Measurements from ENCODE around the gene CCDC82.

Gene CCDC82

DNA sequence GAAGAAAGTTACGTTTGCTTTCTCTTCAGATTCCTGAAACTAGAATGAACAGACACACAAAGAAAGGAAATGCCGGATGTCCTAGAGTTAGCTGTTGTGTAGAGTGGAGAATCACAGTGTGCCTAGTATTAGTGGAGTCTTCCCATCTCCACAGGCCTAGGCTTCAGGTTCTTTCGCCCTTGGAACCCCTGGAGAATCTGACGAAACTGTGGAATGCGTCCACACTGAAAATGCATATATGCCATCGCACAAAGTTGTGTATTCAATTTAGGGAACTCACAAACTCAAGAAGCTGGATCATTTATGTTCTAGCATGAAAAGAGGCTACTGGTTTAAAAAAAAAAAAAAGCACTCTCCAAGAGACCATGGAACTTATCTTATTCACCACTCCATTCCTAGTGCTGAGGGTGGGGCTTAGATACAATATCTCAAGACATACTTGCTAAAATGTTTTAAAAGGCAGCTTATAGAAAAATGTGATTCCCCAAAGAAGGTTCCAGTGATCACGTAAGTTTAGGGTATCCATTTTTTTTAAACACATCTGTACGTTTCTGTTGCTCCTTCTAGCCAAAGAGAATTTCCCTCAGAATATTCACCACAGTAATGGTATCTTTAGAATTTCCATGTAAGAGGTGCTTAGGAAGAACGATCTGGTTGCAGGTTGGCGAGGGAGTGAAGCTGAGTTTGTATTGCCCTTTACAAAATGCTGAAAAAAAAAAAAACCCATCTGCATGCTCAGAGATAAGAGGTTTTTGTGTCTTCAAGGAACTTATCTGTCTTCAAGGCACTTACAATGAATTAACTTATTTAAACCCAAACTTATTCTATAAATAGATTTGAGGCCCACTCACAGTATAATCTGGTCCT lies 66.7 kb downstream of the CCDC82 start:
- Histone ChIP-seq H3K4me3 (ENCODE audit: low read length) (no peak overlapping the region), H3K9ac (ENCODE audit: low read depth, low read length) (no peak overlapping the region), H3K9me3 (ENCODE audit: insufficient read depth, low read depth, low read length) (no peaks in the 10 kb centered on the region), H3K36me3 (ENCODE audit: insufficient read depth, low read depth, low read length) (no peaks in the 10 kb centered on the region), H3K27me3 (ENCODE audit: insufficient read depth, low read length) (no peaks in the 10 kb centered on the region), H3K27ac (ENCODE audit: low read length) (no peak overlapping the region), H3K4me1 (ENCODE audit: insufficient read depth, low read length) (peaks cover 18% of the 10 kb centered on the region)

DNA sequence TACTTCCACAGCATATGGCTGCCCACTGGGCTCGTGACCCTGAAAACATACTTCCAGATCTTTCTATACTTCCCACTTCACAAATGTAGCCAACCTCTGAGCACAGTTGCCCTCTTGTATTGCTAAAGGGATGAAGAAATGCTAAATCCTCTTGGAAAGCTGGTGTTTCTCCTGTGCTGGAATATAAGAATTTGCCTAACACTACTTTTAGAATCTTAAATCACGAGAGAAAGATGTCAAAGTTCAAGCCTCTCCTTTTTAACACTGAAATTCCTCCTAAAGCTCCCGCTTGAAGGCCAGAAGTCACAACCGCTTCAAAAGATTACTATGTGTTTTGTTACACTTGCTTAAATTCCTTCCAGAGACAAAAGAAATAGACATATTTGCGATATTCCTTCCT lies 68.6 kb downstream of the CCDC82 start:
- Histone ChIP-seq H3K27ac (ENCODE audit: low read length) (no peak overlapping the region), H3K4me1 (ENCODE audit: insufficient read depth, low read length) (peaks cover 30% of the 10 kb centered on the region), H3K9me3 (ENCODE audit: insufficient read depth, low read depth, low read length) (no peaks in the 10 kb centered on the region), H3K4me3 (ENCODE audit: low read length) (no peak overlapping the region), H3K36me3 (ENCODE audit: insufficient read depth, low read depth, low read length) (no peaks in the 10 kb centered on the region), H3K9ac (ENCODE audit: low read depth, low read length) (no peak overlapping the region), H3K27me3 (ENCODE audit: insufficient read depth, low read length) (no peaks in the 10 kb centered on the region)

DNA sequence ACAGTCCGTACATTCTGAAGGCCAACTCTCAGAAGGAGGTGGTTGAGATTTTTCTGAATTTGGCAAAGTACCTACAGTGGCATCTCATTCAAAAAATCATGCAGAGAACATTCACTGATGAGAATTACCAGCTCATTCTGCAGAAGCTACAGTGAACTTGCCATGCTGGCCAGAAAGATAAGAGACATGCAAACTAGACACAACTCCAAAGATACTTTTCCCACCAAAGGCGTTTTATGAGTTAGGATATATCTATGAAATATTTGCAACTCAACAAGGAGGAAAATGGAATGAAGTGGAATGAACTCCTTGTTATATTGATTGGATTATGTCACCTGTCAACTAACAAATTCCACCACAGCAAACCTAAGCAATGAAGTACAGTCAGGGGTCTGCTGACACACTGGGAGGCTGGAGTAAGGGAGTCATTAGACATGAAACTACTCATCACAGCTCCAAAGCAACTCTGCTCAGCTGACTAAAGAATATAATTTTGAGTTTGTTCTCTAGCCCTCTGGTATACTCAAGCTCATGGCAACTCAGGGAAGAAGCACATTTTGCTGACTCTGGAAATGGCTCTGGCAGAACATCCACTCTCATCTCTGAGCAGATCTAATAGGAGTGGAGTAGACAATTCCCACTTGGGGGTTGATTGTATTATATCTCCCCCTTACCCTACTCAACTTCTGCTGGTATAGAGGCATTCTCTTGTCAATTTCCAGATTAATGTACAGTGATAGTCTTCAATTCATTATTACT lies 69.6 kb downstream of the CCDC82 start:
- Histone ChIP-seq H3K4me3 (ENCODE audit: low read length) (no peak overlapping the region), H3K27me3 (ENCODE audit: insufficient read depth, low read length) (no peaks in the 10 kb centered on the region), H3K27ac (ENCODE audit: low read length) (no peak overlapping the region), H3K9ac (ENCODE audit: low read depth, low read length) (no peak overlapping the region), H3K36me3 (ENCODE audit: insufficient read depth, low read depth, low read length) (no peaks in the 10 kb centered on the region), H3K4me1 (ENCODE audit: insufficient read depth, low read length) (peaks cover 21% of the 10 kb centered on the region), H3K9me3 (ENCODE audit: insufficient read depth, low read depth, low read length) (no peaks in the 10 kb centered on the region)

DNA sequence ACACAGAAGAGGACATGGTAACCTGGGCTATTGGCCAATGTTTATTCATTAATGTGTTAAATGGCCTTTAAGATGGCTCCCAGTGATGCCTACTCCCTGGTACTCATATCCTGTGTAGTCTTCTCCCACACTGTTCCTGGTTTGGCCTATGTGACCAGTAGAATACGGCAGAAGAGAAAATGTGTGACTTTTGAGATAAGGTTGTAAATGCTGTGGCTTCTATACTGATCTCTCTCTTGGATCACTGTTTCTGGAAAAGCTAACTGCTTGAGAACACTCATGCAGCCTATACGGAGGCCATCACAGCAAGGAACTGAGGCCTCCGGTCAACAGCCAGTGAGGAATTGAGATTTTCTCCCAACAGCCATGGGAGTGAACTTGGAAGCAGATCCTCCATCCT lies 70.9 kb downstream of the CCDC82 start:
- H3K27ac ChIP-seq (ENCODE audit: low read length), result no peak overlapping the region

DNA sequence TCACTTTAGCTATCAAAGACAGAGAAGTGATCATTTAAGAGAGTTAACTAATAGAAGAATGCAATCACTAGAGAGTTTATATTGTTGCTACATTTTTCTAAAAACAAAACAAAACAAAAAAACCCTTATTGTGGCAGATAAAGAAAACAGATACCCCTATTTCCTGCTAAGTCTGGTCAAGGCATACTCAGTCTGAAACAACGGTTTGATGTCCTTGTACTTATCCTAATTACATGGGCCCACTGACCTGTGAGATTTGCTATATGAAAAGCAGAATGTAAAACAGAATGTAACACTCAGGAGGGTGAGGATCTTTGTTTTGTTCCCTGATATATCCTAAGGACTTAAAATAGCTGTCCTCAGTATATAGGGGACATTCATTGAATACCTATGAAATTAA lies 71.3 kb downstream of the CCDC82 start:
- no peak overlapping the region for H3K27ac ChIP-seq (ENCODE audit: low read length)
- H3K36me3 ChIP-seq (ENCODE audit: insufficient read depth, low read depth, low read length), result no peaks in the 10 kb centered on the region
- H3K4me3 ChIP-seq (ENCODE audit: low read length), result no peak overlapping the region
- H3K27me3 ChIP-seq (ENCODE audit: insufficient read depth, low read length), result no peaks in the 10 kb centered on the region
- no peak overlapping the region for H3K9ac ChIP-seq (ENCODE audit: low read depth, low read length)
- H3K4me1 ChIP-seq (ENCODE audit: insufficient read depth, low read length), result peaks cover 24% of the 10 kb centered on the region
- H3K9me3 ChIP-seq (ENCODE audit: insufficient read depth, low read depth, low read length), result no peaks in the 10 kb centered on the region

More for the DNA sequence above, 70.9 kb downstream of the CCDC82 start:
- Histone ChIP-seq H3K27me3 (ENCODE audit: insufficient read depth, low read length) (no peaks in the 10 kb centered on the region), H3K4me3 (ENCODE audit: low read length) (no peak overlapping the region), H3K36me3 (ENCODE audit: insufficient read depth, low read depth, low read length) (no peaks in the 10 kb centered on the region), H3K9ac (ENCODE audit: low read depth, low read length) (no peak overlapping the region), H3K9me3 (ENCODE audit: insufficient read depth, low read depth, low read length) (no peaks in the 10 kb centered on the region), H3K4me1 (ENCODE audit: insufficient read depth, low read length) (peaks cover 22% of the 10 kb centered on the region)

DNA sequence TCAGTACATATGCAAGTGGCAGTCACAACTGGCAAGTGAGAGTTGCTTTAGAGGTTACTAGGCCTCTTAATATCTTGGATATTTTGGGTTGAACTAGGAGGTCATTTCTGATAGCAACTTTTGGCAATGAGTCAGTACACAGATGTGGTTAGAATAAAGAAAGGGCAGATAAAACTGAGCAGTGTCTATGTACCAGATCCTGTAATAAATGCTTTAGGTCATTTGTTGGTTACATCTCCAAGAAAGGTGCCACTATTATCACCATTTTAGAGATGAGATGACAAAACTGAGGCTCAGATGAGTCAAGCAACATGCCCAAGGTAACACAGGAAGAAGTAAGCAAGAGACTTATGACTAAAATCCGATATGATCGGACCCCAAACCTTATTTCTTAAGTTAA lies 71.7 kb downstream of the CCDC82 start:
- Histone ChIP-seq H3K36me3 (ENCODE audit: insufficient read depth, low read depth, low read length) (no peaks in the 10 kb centered on the region), H3K27me3 (ENCODE audit: insufficient read depth, low read length) (no peaks in the 10 kb centered on the region), H3K27ac (ENCODE audit: low read length) (no peak overlapping the region), H3K9ac (ENCODE audit: low read depth, low read length) (no peak overlapping the region), H3K4me1 (ENCODE audit: insufficient read depth, low read length) (peaks cover 26% of the 10 kb centered on the region), H3K4me3 (ENCODE audit: low read length) (no peak overlapping the region), H3K9me3 (ENCODE audit: insufficient read depth, low read depth, low read length) (no peaks in the 10 kb centered on the region)

DNA sequence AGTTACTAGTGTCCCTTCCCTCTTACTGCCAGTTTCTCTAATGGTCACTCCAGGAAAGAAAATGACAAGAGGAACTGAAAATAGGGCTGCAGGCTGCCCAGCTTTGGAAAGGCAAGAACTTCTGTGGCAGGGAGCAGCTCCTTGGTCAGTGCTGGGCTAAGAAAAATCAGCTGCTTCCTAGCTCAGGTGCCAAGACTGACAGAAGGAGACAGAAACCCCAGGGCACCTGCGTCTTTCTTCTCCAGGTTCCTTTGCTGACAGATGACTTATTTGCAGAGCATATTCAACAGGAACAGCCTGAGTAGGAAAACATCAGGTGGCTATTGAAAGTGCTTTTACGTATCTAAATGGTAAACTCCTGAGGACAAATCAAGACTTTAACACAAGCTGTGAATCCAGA lies 72.1 kb downstream of the CCDC82 start:
- H3K9ac ChIP-seq (ENCODE audit: low read depth, low read length), result no peak overlapping the region
- no peaks in the 10 kb centered on the region for H3K27me3 ChIP-seq (ENCODE audit: insufficient read depth, low read length)
- no peaks in the 10 kb centered on the region for H3K9me3 ChIP-seq (ENCODE audit: insufficient read depth, low read depth, low read length)
- H3K36me3 ChIP-seq (ENCODE audit: insufficient read depth, low read depth, low read length), result no peaks in the 10 kb centered on the region
- H3K4me1 ChIP-seq (ENCODE audit: insufficient read depth, low read length), result peaks cover 26% of the 10 kb centered on the region
- no peak overlapping the region for H3K27ac ChIP-seq (ENCODE audit: low read length)
- H3K4me3 ChIP-seq (ENCODE audit: low read length), result no peak overlapping the region

DNA sequence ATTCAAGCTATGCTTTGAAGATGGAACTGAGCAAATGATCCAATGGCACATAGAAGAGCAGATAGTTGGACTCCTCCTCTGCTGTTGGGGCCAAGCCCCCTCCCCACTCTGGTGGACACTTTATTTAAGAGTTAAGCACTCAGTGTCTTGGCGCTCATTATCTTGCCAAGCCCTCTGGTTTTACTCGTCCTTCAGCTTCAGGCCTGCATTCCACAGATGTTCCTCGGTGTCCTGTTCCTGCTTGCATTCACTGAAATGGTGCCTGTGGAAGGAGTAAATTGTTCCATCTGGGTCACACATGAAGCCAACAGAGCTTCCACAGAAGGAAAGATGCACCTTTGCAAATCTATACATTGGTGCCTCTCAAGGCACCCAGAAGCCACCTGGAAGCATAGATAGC lies 72.8 kb downstream of the CCDC82 start:
- no peaks in the 10 kb centered on the region for H3K27me3 ChIP-seq (ENCODE audit: insufficient read depth, low read length)

DNA sequence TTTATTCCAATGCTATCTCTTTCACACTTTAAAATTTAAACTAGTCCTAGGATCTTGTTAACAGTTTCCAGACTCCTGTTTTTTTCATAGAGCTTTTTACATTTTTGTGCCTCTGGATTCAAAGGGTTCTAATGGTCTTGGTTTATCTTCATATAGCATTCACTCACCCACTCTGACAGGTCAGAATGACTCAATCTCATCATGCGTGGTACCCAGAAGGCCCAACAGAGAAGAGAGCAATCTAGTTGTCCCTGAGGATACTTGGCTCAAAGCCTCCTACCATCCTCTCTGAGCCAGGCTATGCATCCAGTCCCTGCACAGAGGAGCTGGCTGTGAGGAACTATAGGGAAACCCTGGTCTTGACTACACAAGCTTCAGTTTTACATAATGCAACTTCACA lies 74.2 kb downstream of the CCDC82 start:
- no peak overlapping the region for H3K4me3 ChIP-seq (ENCODE audit: low read length)
- peaks cover 26% of the 10 kb centered on the region for H3K4me1 ChIP-seq (ENCODE audit: insufficient read depth, low read length)
- H3K9ac ChIP-seq (ENCODE audit: low read depth, low read length), result no peak overlapping the region
- no peaks in the 10 kb centered on the region for H3K27me3 ChIP-seq (ENCODE audit: insufficient read depth, low read length)
- no peak overlapping the region for H3K27ac ChIP-seq (ENCODE audit: low read length)
- no peaks in the 10 kb centered on the region for H3K9me3 ChIP-seq (ENCODE audit: insufficient read depth, low read depth, low read length)
- no peaks in the 10 kb centered on the region for H3K36me3 ChIP-seq (ENCODE audit: insufficient read depth, low read depth, low read length)

More for the DNA sequence above, 72.8 kb downstream of the CCDC82 start:
- no peaks in the 10 kb centered on the region for H3K36me3 ChIP-seq (ENCODE audit: insufficient read depth, low read depth, low read length)
- no peaks in the 10 kb centered on the region for H3K9me3 ChIP-seq (ENCODE audit: insufficient read depth, low read depth, low read length)
- no peak overlapping the region for H3K4me3 ChIP-seq (ENCODE audit: low read length)
- H3K27ac ChIP-seq (ENCODE audit: low read length), result no peak overlapping the region
- H3K4me1 ChIP-seq (ENCODE audit: insufficient read depth, low read length), result peaks cover 26% of the 10 kb centered on the region
- no peak overlapping the region for H3K9ac ChIP-seq (ENCODE audit: low read depth, low read length)

DNA sequence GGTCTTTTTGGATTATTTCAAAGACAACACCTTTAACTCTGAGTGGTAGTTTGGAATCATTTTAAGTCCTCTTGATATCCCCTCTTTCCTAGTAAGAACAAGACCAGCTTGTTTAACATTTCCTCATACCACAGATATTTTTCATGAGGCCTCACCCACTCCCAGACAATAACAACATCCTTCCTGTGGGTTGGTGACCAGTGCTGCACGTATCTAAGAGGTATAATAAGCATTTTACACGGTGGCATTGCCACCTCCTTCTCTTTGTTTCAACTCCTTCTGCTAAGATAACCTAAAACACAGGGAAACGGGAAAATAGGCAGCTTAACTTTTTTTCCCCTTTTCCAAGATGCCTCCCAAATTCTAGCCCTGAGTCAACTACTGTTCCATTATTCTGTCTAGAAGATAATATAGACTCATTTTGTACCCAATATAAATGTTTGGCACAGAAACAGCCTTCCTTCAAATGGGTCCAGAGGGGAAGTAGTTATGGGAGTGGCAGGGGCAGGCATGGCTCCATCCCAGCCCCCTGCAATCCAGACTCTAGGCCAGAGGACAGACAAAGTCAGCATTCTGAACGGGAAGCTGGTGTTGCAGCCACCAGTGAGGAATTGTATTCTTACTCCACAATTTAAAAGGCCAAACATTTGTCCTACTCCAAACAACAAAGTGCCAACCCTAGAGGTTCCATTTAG lies 75.2 kb downstream of the CCDC82 start:
- H3K9ac ChIP-seq (ENCODE audit: low read depth, low read length), result no peak overlapping the region
- peaks cover 26% of the 10 kb centered on the region for H3K4me1 ChIP-seq (ENCODE audit: insufficient read depth, low read length)
- no peaks in the 10 kb centered on the region for H3K36me3 ChIP-seq (ENCODE audit: insufficient read depth, low read depth, low read length)
- no peaks in the 10 kb centered on the region for H3K9me3 ChIP-seq (ENCODE audit: insufficient read depth, low read depth, low read length)
- H3K27me3 ChIP-seq (ENCODE audit: insufficient read depth, low read length), result no peaks in the 10 kb centered on the region
- H3K27ac ChIP-seq (ENCODE audit: low read length), result no peak overlapping the region
- H3K4me3 ChIP-seq (ENCODE audit: low read length), result no peak overlapping the region

DNA sequence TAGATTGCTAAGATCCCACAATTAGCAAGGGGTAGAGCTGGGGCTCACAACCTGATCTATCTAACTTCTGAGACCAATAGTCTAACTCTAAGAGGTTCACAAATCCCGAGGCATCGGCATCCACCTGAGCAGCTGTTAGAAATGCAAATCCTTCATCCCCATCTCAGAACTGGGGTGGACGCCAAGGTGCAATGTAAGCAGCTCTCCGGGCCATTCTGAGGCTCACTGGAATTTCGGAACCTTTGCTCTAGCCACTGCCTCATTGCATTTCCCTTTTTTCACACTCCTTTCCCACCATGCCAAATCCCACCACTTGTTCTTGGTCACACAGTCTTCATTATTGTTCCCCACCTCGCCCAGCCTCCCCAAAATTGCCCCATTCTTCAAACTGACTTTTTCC lies 76.5 kb downstream of the CCDC82 start:
- Histone ChIP-seq H3K9ac (ENCODE audit: low read depth, low read length) (no peak overlapping the region), H3K4me1 (ENCODE audit: insufficient read depth, low read length) (peaks cover 39% of the 10 kb centered on the region), H3K9me3 (ENCODE audit: insufficient read depth, low read depth, low read length) (no peaks in the 10 kb centered on the region), H3K27me3 (ENCODE audit: insufficient read depth, low read length) (no peaks in the 10 kb centered on the region), H3K4me3 (ENCODE audit: low read length) (no peak overlapping the region), H3K27ac (ENCODE audit: low read length) (no peak overlapping the region), H3K36me3 (ENCODE audit: insufficient read depth, low read depth, low read length) (no peaks in the 10 kb centered on the region)
